GM19351 (cell line): ENCODE results near the gene CACNA2D2.

Source experiments
- ATAC-seq: cut with Tn5 transposase; IDR thresholded peaks from one replicate; pipeline ENCODE4 v1.9.1; 2021; ENCODE audit warnings: mild to moderate bottlenecking, moderate library complexity; ENCODE audit not compliant: unreplicated experiment

CACNA2D2 gene

DNA sequence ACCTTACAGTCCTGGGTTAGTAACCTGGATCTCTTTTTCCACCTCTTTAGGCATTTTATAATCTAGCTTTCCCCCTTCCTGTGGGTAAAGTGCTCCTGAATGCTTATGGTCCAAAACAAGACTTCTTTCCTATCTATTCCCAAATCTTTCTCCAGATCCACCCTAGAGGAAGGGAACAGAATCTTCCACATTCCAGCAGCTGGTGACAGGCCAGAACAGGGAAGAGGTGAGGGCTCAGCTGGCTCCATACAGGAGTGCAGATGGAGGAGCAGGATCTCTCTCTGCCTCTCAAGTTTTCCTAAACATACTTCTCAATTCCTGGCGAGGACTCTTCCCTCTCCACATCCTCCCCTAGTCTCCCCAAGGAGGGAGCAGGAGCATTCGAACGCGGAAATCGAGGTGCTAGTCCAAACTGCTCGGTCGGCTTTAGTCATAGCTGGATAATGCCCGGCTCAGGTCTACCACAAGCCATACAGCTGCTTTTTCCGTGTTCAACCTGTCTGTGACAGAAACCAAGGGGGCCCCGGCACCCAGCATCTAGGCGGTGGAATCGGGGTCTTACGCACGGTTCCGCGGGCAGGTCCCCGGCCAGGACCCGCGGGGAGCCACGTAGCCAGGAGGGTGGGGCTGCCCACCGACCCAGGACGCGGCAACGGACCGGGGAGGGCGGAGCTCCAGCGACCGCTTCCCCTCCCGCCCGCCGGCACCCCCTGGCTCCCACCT, 166.8 kb downstream of the CACNA2D2 start:
- ATAC-seq: peak; percentile 1

DNA sequence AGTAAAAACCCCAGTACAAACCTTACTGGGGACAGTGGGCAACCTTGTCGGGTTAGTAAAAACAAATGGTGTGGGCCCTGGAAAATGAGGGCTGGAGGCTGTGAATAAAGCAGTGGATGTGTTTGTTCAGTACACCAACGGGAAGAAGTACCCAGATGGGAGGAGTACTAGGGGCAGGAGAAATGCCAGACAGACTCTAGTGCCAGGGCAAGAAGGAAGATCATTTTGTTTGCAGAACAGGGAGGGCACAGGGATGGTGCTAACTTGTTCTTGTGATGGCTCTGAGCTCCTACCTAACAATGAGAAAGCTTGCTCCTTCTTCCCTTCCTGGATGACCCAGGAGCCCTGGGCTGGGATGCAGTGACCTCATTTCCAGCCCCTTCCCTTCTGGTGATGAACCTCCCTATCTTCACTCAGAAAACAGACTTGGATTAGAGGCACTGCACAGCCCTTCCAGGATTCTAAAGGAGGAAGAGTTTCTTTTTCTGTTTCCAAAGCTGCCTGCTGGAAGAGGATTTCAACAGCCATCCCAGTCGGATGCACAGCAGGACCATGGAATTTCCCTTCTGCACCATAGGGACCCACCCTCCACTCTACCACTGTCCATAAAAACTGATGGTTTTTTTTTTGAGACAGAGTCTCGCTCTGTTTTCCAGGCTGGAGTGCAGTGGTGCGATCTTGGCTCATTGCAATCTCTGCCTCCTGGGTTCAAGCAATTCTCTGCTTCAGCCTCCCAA, 168.9 kb downstream of the CACNA2D2 start:
- no peak for ATAC-seq

DNA sequence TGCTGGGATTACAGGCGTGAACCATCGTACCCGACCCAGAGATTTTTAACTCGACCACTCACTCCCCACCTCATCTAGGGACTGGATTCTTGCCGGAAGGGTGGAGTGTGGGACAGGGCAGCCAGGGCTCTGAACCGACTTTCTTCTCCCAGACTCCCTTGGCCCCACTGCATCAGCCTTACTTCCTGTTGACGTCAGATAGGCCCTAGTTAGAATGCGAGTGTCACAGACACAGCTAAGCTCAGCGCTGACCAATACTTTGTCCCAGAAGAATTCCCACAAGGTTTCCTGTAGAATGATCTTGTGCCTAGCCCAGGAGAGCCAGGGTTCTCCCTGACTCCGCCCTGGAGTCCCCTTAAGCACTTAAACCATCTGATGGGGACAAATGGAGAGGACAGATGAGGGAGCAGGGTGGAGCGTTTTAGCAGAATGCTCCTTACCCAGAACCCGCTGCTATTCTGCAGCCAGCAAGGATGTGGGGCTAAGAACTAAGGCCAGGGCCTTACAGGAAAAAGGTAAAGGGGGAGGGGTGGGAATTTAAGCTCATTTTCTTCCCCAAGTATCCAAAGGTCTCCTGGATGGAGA, 169.6 kb downstream of the CACNA2D2 start:
- ATAC-seq: no peak

DNA sequence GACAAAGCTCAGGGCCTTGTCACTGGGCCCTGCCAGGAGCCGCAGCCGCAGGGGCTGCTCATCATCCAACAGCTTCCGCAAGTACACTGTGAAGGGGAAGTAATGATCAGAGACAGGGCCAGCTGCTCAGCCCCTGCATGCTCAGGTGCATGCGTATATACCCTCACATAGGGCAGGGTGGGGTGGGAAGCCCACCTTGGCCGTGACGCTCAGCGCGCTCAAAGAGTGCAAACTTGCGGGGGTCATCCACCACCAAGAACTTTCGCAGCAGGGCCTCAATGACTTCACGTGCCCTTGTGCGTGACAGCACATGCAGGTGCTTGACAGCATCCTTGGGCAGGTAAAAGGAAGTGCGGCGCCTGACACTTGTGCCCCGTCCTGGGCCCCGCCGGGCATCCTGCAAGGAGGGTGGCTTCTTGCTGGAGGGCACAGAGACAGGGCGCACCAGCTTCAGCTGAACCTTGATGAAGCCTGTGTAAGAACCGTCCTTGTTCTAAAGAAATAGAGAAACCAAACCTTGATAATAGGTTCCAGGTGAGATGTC, 172.0 kb downstream of the CACNA2D2 start:
- ATAC-seq: no peak

- ATAC-seq: no peak
These were observed 173.1 kb downstream of the CACNA2D2 start for GRCh38 chr3:50330330-50330729.

DNA sequence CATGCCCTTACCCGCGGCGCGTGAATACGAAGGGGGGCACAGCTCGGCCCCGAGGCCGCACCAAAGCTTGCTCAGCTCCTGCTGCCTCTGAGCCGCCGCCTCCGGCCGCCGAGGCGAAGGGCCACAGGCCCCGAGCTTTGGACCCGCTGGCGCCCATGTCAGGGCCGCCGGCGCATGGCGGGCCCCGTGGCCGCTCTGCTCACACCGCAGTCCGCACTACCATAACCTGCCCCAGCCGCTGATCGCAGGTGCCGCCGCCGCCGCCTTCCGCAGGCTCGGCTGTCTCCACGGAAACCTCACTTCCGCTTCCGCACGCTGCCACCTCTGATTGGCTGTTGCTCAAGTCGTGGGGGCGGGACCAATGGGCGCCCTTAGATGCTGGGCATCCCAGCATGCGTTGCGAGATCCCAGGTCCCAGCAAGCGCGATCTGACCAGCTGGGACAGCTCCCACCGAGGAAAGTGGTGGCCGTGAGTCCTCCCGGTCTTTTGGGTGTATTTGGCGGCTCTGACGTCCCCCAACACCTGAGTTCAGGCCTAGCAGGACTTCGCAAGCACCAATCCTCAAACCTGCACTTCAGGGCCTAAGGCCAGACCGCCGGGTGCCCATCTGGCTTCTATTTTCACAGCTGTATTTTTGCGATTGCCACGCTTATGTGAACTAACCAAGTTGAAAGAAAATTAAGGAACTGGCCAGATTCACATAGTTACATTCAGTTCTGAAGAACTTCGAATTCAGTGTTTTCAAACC, 175.3 kb downstream of the CACNA2D2 start, which contains the start of gene TUSC2:
Gene TUSC2, minus strand, starts transcription at position 281 of the 749 bp plus-strand sequence. Its CDS starts 124 bp downstream, at position 157.
- ATAC-seq: peak; percentile 92

- no peak for ATAC-seq
These were observed 176.3 kb downstream of the CACNA2D2 start for GRCh38 chr3:50327129-50327528.

DNA sequence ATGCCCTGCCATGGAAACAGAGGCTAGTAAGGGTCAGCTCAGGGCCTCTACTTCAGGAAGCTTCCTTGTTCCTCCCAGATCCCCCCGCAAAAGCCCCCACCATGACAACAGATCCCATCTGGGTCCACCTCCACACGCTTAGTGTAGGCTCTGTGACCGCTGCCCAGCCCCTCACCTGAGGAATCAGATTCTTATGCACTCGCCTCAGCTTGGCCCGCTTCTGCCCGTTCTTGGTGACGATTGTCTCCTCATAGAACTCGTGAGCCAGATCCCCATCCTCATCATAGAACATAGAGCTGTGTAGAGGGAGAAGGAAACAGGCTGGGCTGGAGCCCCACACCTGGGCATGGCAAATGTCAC, 177.3 kb downstream of the CACNA2D2 start:
- ATAC-seq: no peak

DNA sequence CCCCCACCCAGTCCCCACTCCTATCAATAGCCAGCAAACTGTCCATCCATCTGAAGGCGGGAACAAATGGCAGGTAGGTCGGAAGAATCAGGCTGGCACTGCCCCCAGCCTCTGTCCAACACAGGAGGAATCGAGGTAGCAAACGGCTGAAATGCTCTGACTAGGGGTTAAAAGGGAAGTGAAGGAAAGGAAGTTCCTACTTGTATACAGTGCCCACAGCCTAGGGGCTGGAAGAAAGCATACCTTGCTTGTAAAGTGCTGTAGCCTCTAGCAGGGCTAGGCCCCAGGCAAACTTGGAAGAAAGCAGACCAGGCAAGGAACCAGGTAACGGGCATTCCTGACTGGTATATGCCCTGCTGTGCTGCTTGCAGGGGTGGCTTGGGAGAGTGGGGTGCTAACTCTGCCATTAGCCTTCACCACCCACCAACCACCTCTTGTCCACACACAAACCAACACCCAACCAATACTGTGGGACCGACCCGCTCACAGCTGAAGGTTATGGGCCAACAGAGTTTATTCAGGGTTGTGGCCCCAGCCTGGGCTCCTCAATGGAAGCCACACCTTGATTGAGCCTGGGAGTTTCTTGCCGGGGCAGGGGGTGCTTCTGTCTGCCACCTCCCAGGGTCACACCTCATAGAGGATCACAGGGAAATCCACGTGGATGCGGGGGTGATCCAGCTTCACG, 177.8 kb downstream of the CACNA2D2 start:
- no peak for ATAC-seq

DNA sequence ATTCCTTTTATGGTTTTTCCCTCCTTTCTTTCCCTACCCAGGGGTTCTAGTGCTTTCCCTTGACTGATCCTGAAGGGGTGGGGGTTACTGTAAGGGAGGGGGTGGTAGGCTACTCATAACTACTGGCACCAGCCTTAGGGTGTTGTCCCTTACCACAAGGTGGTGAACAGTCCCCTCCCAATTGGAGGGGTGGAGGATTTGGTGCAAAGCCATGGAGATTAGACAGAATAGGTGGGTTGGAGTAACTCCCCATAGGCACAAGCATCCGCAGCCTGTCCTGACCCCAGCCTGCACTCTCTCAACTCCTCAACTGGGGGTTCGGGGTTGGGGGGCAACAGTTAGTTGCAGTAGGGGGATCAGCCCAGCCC, 178.3 kb downstream of the CACNA2D2 start:
- ATAC-seq: no peak

- ATAC-seq: no peak
These were observed 178.9 kb downstream of the CACNA2D2 start for GRCh38 chr3:50324351-50325112.

- no peak for ATAC-seq
These were observed 179.7 kb downstream of the CACNA2D2 start for GRCh38 chr3:50323614-50324199.

GRCh38 chr3:50323092-50323600, 180.3 kb downstream of the CACNA2D2 start:
- no peak for ATAC-seq

DNA sequence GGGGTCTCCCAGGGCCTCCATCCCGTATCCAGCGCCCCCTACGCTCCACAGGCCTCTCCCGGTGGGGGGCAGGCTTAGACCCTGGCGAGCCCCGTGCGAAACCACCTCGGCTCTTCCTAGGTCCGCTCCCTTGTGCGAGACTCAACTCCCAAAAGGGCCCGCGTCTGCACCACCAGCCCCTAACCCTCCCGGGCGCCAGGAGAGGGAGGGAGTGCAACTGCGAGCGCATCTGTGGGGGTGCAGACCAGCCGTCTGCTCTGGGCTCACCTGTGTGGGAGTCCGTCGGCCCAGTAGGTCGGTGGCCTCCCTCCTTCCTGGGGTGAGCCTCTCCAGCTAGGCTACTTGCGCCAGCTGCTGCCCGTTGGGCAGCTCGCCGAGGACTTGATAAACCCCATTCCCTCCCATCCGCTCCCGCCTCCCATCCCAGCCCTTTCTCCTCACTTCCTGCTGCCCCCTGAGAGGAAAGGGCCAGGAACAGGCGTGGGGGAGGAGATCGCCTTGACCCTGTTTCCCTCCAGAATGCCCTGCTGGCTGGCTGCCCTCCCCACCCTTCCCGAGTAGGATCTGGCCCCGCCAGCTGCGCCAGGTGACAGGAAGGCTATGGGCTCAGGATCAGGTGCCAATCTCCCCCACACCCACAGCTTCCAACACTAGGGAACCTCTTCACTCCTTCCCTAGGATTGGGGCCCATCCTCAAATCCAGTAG, 180.9 kb downstream of the CACNA2D2 start, which contains the start of gene HYAL2:
Gene HYAL2, minus strand, starts transcription at position 360 of the 706 bp plus-strand sequence. CDS start 2,256 bp downstream, outside the sequence.
- ATAC-seq: no peak

DNA sequence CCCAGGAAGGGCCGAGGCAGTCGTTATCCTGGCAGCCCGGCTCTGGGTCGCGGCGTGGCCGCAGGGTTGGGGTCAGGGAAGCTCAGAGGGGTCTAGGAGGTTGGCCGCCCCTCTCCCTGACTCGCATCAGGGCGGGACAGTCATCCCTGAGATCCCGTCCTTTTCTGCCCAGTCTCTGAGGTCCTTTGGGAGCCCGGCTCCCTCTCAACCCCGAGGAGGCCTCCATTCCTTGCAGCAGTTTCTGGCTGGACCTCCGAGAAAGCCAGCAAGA, 181.4 kb downstream of the CACNA2D2 start:
- ATAC-seq: no peak

- peak; percentile 70 for ATAC-seq
These were observed 181.9 kb downstream of the CACNA2D2 start for GRCh38 chr3:50321336-50322114.

- peak; percentile 40 for ATAC-seq
These were observed 182.5 kb downstream of the CACNA2D2 start for GRCh38 chr3:50320853-50321335.
